C4-2B (cell line): Measurements from ENCODE around the gene MAJIN.
A peak's percentile ranks its signal among the peaks of the same experiment; 100 is the strongest.

ENCODE experiments used
- H3K27ac ChIP-seq: fragments of 450-650 bp; 2 replicates; pipeline ENCODE4 v1.5.1; 2017
- CTCF ChIP-seq: fragments of 450-650 bp; conservative IDR thresholded peaks from 2 replicates; pipeline ENCODE4 v1.5.1; 2017; ENCODE audit warnings: mild to moderate bottlenecking
- ZFX ChIP-seq: fragments of 450-650 bp; IDR thresholded peaks from 2 replicates; pipeline ENCODE4 v1.6.1; 2017

The MAJIN gene

GRCh38 chr11:64888729-64889511 lies 83.0 kb downstream of the MAJIN start:
- H3K27ac ChIP-seq = no peak overlapping the region
- TF ChIP-seq ZFX (no peak), CTCF (no peak)

GRCh38 chr11:64888406-64888728 lies 83.5 kb downstream of the MAJIN start:
- H3K27ac ChIP-seq = peak overlapping the region; percentile 9; the same call in 1 of the 2 replicates
- no peak for TF ChIP-seq ZFX
- TF ChIP-seq CTCF = no peak
